Renal cortex interstitium (tissue), 11 donors: Measurements from ENCODE around the gene ARHGAP44. TPM values are rescaled to one million over a fixed set of nuclear protein-coding genes. Genes with fewer than 3 reads are reported as not detected.
"Not testable (repeated sequence)": the region's sequence is repeated elsewhere in the genome, so short reads cannot be mapped to it uniquely, and the experiment has no call there.

Source experiments
- DNase-seq, 11 donors: peaks; one replicate each; pipeline ENCODE4 v3.0.0-alpha.2; 2013; ENCODE audit warnings: low read depth in 9 of 11, low spot score in 4 of 11; ENCODE audit errors: extremely low read depth in 1 of 11
- polyA plus RNA-seq, 3 donors: library from polyadenylated mRNA; unstranded; fragments of 120-200 nt; gene quantifications; one replicate each; pipeline ENCODE4 v1.2.1, GENCODE V29; 2013; ENCODE audit not compliant: insufficient read length in 3 of 3

ARHGAP44 gene
- polyA plus RNA-seq, 3 donors: 6.6 to 9.1 (median 7.6) TPM

- not testable (repeated sequence) for DNase-seq
Observed at GRCh38 chr17:12873415-12874125, 84.3 kb downstream of the ARHGAP44 start.

GRCh38 chr17:12877953-12878669, 88.8 kb downstream of the ARHGAP44 start:
- no peak for DNase-seq

DNA sequence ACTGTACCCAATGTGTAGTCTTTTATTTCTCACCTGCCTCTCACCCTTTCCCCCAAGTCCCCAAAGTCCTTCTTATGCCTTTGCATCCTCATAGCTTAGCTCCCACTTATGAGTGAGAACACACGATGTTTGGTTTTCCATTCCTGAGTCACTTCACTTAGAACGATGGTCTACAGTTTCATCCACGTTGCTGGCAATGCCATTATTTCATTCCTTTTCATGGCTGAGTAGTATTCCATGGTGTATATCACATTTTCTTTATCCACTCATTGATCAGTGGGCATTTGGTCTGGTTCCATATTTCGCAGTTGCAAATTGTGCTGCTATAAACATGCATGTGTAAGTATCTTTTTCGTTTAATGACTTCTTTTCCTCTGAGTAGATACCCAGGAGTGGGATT, 89.8 kb downstream of the ARHGAP44 start:
- not testable (repeated sequence) for DNase-seq

GRCh38 chr17:12883472-12883871, 94.2 kb downstream of the ARHGAP44 start:
- no peak for DNase-seq

- DNase-seq: no peak
Observed at GRCh38 chr17:12887088-12887487, 97.8 kb downstream of the ARHGAP44 start.

DNA sequence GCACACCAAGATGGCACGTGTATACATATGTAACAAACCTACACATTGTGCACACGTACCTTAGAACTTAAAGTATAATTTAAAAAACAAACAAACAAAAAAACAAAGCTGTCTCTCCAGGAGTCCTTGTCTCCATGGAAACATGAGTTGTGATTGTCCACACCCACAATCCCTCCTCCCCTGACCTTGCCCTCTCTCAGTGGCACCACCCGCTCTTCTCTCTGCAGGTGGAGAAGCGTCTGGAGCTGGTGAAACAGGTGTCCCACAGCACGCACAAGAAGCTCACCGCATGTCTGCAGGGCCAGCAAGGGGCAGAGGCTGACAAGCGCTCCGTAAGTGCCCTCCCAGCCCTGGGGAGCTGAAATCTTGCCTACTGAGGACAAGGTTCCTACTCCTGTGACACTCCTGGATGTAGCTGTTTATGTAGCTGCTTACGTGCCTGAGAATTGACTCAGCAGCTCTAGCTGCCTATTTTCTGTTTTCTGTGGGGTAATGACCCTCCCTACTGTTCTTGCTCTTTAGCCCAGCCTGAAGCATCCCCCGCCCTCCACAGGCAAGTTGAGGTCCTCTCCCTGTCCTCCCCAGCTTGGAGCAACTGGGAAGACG, 107.0 kb downstream of the ARHGAP44 start:
- DNase-seq: no peak

DNA sequence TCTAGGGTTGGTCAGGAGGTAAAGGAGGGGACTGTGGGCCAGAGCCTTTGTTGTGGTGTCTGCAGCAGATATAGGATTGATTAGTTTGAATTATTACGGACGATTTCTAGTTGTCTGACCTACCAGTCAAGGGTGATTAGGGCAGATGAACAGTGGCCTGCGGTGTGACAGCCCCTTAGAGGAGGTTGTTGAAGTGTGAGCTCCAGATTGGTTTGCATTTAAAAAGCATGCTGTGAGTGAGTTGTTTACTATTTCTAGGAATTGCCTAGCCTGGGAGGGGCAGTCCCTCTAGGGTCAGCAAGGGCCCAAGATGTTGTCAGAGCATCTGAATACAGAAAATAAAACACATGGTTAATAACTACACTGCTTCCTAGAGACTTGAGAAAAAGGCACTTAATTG, 108.8 kb downstream of the ARHGAP44 start:
- DNase-seq: no peak

GRCh38 chr17:12899604-12900003, 110.3 kb downstream of the ARHGAP44 start:
- DNase-seq: no peak

DNA sequence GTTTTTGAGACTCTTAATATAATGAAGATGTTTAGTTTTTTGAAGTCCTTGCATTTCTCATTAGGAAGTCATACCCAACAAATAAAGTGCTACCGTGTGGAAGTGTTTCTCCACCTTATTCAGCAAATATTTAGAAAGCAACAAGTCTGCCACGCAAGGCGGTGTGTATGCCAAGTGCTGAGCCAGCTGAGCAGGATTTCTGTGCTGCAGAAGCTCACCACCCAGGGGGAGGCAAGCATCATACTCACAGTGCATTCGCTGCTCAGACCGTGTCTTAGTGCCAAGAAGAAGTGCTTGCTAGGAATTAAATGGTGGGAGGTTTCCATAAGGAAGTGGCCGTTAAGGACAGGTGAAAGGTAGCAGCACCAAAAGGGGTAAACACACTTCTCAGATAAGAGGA, 111.2 kb downstream of the ARHGAP44 start:
- DNase-seq: no peak

DNA sequence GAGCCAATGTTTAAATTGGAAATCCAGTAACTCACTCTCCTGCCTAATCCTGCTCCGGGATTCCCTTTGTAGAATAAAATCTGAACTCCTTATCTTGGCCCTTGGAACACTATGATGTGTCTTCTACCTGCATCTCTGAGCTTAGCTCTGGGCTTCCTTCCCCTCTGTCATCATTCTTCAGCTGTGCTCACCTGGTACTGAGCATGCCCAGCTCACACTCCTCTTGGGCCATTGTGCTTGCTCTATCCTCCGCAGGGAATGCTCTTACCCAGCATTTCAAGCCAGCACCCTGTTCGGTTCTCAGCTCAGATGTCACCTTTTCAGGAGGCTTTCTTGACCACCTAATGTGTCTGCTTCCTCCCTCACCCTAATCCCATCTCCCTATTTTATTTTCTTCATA, 112.7 kb downstream of the ARHGAP44 start:
- no peak for DNase-seq

- DNase-seq: no peak
Observed at GRCh38 chr17:12907477-12907876, 118.2 kb downstream of the ARHGAP44 start.

- no peak for DNase-seq
Observed at GRCh38 chr17:12909046-12909445, 119.7 kb downstream of the ARHGAP44 start.

- no peak for DNase-seq
Observed at GRCh38 chr17:12909511-12909910, 120.2 kb downstream of the ARHGAP44 start.

GRCh38 chr17:12911239-12911638, 121.9 kb downstream of the ARHGAP44 start:
- no peak for DNase-seq

GRCh38 chr17:12917399-12917798, 128.1 kb downstream of the ARHGAP44 start:
- DNase-seq: no peak

- no peak for DNase-seq
Observed at GRCh38 chr17:12918142-12918541, 128.8 kb downstream of the ARHGAP44 start.

DNA sequence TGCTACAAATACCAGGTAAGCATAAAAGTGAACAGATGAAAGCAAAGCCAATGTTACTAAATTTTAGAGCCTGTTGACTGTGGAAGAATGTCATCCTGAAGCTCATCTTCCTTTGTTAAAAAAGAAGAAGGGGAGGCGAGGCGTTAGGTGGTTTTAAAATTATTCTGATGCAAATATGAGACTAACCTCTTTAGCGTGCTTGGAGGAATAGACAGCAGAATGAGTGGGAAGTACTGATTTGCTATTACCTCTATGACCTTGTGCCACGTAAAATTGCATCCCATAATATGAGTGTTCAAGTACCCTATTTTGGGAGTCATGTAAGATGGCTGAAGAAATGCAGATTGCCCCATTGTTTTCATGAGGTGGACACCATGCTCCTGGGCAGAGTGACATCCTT, 132.8 kb downstream of the ARHGAP44 start:
- no peak for DNase-seq

- no peak for DNase-seq
Observed at GRCh38 chr17:12924614-12925013, 135.3 kb downstream of the ARHGAP44 start.

- no peak for DNase-seq
Observed at GRCh38 chr17:12927001-12927400, 137.7 kb downstream of the ARHGAP44 start.
